Measurements from ENCODE around the gene LSAMP.

DNA sequence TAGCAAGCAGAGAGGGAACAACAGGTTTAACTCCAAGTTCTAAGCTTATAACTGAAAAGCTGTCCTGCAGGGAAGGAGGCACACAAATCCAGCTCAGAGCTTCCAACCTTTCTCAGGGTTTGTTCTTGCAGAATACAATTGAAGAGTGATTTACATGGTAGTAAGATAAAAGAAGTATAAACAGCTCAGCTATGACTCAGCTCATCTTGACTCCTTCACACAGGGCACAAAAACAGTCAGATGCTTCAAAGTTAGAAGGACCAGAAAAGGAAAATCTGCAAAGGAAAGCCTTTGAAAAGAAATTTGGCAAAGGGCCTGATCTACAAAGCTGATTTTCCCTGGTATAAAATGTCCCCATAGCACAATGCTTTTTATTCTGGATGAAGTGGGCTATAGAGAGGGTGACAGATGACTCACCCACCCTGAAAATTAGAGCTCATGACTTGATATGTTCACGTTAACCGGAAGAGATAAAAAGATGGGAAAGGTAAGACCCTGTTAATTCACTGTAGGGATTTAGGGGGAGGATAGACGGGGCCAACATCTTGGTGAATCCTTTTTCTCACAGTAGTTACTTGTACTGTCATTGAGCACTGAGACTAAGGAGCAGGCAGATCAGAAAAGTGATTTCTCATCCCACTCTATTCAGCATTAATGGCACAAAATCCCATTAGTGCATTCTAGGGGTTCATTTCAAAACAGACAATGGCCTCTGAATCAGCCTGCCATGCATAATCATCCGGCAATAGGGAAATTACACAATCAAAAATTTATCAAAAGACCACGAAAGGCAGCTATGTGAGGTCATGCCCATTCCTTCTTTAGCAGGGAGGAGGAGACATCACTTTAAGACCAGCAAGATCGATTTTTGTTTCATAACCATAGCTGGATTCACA lies 678.5 kb downstream of the LSAMP start:
- TF ChIP-seq, protein P1, sequence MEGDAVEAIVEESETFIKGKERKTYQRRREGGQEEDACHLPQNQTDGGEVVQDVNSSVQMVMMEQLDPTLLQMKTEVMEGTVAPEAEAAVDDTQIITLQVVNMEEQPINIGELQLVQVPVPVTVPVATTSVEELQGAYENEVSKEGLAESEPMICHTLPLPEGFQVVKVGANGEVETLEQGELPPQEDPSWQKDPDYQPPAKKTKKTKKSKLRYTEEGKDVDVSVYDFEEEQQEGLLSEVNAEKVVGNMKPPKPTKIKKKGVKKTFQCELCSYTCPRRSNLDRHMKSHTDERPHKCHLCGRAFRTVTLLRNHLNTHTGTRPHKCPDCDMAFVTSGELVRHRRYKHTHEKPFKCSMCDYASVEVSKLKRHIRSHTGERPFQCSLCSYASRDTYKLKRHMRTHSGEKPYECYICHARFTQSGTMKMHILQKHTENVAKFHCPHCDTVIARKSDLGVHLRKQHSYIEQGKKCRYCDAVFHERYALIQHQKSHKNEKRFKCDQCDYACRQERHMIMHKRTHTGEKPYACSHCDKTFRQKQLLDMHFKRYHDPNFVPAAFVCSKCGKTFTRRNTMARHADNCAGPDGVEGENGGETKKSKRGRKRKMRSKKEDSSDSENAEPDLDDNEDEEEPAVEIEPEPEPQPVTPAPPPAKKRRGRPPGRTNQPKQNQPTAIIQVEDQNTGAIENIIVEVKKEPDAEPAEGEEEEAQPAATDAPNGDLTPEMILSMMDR (IDR thresholded peaks at IDR 0.05), result no peak
- TF ChIP-seq POLR2A (IDR thresholded peaks at IDR 0.05) (no peak), POLR2AphosphoS5 (IDR thresholded peaks at IDR 0.05) (no peak)
